Measurements from ENCODE around the gene DYNLRB2.

The DYNLRB2 gene

DNA sequence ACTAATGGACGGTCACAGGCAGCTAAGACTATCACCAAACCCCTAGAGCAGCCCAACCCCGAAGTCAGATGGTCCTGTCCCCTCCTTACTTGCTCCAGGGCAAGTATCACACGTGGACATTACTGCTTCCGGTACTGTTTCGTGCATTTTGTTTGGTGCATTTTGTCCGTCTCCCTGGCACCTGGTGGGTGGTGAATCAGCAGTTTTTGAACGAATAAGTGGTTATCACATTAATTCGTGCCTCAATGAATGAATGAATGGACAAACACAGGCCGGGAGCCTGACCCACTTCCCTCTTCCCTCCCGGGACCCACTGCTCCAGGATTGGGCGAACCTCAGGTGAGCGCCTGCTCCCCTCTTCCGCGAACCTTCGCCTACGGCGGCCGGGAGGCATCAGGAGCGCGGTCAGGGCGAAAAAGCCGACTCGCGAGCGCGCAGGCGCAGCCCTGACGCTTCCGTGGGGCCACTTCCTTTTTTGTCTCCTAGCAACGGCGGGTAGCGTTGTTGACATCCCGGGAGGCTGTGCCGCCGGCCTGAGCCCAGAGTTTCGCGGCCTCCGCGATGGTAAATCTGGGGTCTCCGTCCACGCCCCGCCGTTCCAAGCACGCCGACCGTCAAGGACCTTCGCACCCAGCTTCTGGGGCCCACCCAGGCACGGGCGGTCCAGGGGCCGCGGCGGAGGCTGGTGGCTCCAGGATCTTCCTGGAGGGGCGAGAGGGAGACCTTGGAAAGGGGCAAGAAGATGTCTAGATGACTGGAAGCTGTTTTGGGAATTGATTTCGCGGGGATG lies at the start of gene DYNLRB2:
Gene DYNLRB2, plus strand, starts transcription at position 478 of the 790 bp plus-strand sequence. Its CDS starts 84 bp downstream, at position 562.
- peak; percentile 76 to 85 for DNase-seq (ENCODE audit: low read depth in 2 of 2)

DNA sequence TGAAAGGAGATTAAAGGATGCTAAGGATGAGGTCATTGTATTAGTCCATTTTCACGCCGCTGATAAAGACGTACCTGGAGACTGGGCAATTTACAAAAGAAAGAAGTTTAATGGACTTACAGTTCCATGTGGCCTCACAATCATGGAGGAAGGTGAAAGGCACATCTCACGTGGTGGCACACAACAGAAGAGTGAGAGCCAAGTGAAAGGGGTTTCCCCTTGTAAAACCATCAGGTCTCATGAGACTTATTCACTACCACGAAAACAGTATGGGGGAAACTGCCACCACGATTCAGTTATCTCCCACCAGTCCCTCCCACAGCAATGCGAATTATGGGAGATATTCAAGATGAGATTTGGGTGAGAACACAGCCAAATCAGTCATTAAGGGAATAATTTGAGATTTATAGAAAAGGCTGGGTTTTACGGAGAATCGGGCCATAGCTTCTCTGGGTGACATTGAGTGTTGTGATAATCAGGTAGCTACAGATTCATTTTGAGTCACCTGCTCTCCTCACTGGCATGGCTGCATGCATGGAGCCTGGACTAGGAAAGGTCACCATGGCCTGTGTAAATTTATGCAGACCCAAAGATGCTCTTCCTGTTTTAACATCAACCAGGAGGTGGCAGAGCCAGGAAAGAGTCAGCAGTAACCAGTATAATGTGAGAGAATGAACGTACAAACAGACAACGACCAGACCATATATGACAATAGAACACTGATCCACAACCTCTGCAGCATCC lies 40.5 kb upstream of the DYNLRB2 start:
- no peak for DNase-seq (ENCODE audit: low read depth in 2 of 2)

DNA sequence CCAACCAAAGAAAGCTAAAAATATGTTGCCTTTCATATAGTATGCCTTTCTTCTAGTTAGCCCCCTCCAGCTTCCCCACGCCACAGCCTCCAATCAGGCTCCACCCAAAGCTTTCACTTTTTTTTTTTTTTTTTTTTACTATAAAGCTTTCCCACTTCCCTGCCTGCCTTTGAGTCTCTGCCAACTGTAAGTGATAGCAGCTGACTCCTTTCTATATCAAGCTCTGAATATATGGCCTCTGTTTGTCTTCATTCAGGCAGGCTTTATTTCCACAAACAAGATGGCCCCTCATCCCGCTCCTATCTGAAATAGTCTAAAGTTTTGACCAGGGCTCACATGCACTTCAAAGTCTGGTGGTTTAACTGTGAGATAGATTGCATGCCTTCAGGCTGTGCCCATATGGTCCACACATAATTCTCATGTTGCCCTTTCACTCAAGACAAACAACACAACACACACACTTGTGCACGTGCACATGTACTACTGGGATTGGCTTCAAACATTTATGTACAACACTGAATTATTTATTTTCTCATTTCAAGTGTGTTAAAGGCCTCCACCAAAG lies 39.8 kb upstream of the DYNLRB2 start:
- DNase-seq (ENCODE audit: low read depth in 2 of 2) = no peak

DNA sequence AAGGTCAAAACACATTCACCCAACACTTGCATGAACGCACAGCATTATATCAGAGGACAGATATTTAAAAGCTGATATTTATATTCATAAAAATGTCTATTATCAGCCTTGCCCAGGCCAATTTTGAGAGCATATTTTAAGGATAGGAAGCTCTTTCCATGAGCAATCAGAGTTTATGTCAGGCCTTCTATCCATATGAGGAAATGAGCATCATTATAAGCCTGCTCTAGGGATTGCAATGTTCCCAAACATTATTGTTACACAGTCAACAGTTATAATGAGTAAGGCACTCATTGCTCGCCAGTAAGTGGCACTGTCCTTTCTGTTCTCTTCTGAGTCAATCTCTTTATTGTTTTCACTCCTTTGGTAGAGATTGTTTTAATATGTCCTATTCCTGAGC lies 37.7 kb upstream of the DYNLRB2 start:
- DNase-seq (ENCODE audit: low read depth in 2 of 2) = no peak

DNA sequence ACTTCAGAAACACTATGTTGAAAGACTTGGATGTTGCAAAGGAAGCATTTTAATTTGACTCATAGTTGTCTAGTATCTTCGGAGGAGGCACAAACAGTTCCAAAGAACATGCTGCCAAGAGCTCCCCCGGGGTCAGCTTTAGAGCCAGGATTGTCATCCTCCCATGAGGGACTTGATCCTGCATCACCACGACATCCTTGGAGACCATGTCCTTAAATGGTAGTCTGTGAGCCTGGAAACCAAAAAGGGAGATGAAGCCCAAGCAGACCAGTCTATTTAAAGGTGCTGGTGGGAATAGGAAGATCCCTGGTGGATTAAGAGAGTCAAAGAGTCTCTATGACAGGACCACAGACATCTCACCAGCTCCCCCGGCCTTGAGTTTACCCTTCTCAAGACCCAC lies 33.3 kb upstream of the DYNLRB2 start:
- DNase-seq (ENCODE audit: low read depth in 2 of 2) = no peak

DNA sequence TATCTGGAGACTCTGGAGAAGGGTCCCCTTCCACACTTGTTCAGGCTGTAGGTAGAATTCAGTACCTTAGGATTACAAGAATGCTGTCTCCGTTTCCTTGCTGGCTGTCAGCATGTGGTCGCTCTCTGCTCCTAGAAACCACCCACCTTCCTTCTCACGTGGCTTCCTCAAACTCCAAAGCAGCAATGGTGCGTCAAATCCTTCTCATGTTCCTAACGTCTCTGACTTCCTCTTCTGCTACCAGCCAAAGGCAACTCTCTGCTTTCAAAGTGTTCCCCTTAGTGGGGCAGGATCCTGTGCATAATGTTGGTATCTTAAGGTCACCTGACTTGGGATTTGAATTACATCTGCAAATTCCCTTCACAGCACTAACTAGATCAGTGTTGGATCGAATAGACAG lies 30.9 kb upstream of the DYNLRB2 start:
- DNase-seq (ENCODE audit: low read depth in 2 of 2) = no peak

DNA sequence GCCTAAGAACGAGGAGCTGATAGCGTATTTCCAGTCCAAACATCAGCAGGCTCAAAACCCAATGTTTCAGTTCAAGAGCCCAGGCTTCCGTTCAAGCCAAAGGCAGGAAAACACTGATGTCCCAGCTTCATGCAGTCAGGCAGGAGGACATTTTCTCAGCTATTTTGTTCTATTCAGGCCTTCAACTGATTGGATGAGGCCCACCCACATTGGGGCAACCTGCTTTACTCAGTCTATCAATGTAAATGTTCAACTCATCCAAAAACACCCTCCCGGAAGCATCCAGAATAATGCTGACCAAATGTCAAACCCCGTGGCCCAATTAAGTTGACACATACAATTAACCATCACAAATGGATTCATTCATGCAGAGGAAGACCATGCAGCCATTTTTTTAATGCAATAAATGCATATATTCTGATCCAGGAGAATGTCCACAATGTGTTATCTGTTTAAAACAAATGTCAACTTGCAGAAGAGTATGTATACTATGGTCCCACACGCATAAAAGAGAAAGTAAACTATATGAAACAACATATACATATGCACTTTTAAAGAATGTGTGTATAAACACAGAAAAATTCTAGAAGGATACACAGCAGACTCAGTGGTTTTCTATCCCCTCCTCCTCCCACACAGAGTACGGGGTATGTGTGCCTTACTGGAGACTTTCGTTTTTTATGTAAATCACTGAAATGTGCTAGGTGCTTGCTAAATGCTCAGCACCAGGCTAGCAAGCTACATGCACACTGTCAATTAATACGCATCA lies 28.8 kb upstream of the DYNLRB2 start:
- DNase-seq (ENCODE audit: low read depth in 2 of 2) = no peak

DNA sequence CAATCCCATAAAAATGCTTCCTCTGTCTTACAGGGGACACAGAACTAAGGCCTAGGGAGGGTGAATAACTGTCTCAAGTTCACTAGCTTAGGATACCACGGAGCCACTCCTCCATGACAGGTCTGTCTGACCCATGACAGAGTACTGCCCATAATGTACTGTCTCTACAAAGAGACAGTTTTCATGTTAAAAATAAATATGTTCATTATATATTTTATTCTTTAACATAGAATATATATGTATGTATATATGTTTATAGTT lies 28.3 kb upstream of the DYNLRB2 start:
- DNase-seq (ENCODE audit: low read depth in 2 of 2) = no peak

DNA sequence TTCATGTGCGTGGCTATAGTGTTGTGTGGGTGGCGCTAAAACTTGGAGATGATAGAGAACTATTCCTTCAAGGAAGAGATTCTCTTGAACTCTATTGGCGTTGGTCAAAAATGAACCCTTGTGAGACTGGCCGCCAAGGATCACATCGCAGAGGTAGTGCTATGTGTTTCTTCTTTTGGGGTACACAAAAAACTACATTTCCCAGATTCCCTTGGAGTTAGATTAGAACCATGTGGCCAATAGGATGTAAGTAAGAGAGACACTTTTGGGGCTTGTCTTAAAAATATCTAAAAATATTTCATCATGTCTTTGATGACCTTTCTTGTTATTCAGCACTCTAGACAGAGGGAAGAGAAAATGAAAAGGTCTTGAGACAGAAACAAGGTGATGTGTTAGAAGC lies 25.4 kb upstream of the DYNLRB2 start:
- no peak for DNase-seq (ENCODE audit: low read depth in 2 of 2)

DNA sequence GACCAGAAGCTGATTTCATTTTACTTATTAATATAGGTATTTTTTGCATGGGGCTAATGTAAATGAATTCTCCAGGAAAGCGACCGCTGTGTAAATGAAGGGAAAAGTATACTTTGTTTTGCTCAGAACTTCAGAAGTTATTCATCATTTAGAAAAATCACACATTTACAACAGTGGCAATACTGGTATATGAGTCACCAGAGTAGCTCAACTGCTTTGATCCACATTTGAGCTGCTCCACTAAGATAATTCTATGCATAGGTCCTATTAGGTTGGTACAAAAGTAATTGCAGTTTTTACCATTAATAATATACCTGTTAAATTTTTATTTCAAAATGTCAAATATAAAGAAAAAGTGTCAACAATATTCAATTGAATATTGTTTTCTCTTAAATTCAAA lies 22.9 kb upstream of the DYNLRB2 start:
- DNase-seq (ENCODE audit: low read depth in 2 of 2) = no peak

DNA sequence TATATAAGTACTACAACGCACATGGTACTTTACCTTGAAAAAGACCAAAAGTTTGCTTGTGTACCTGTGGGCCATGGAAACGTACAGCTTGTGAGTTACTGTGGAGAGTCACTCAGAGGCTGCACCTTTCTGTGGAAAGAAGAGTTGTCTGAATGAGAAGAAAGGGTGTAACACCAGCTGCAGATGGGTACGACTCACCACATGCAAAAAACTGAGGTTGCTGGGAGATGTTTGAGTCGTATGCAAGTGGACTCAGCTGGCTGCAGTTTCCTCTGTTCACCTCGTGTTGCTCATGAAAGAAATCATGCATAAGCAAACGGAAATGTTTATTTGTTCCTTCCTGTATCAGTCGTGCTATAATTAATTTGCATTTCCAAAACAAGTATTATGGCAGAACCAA lies 22.4 kb upstream of the DYNLRB2 start:
- DNase-seq (ENCODE audit: low read depth in 2 of 2) = no peak

DNA sequence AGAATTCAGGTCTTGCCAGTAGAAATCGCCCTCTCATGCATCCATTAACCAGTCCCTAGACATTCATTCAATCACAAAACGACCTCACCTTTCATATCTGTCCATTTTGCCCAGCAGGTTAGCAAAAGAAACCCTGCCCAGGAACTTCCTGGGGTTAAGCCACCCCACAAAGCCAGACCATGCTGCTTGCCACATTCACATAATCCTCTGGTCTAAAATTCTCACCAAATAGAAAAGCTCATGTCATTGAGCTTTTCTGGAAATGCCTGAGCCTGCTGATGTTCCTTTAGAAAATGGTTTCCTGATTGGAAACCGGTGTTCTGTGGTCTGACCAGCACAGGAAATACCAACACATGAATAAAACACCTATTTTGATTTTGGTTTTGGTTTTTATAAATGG lies 21.6 kb upstream of the DYNLRB2 start:
- no peak for DNase-seq (ENCODE audit: low read depth in 2 of 2)

DNA sequence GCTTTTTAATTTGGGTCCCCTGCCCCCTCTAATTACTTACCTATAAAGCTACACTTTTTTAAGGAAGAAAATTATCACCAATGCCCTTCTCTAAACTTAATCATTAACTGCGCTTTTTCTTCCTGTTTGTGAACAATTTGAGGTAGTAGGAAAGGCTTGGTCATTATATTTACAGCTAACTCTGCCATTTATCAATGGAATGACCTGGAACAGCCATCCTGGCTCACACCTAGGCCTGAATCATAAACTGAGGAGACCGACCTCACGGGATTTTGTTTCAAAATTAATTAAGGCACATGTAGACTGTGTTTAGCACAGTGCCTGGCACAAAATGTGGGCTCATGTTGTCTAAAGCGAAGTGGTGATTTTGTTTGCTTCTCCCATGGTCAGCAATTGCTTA lies 15.4 kb upstream of the DYNLRB2 start:
- no peak for DNase-seq (ENCODE audit: low read depth in 2 of 2)

DNA sequence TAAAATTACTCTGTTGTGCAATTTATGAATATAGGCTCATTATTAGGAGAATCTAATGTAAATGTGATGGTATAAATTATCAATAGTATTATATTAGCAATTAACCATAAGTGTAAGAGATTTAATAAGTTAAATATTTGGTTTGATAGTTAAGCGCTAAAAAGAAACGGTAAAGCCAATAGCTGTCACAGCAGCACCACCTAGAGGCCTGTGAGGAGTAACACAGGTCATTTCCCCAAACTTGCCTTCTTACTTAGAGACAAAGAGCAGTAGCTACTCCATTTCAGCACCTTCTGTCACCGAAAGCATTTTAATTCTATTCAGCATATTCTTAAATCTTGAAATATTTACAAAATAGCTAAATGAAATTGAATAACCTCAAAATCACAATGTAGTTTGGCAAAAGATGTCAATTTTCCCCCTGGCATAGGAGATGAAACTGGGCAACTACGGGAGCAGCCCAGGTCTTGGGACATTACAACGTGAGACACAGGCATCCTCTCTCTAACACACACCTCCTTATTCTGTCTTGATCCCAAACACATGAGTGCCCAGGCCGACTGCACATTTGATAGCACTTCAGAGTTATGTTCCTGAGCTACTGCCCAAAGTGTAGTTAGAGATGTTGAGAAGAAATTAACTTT lies 14.3 kb upstream of the DYNLRB2 start:
- peak in 1 of 2 donors; percentile 23 for DNase-seq (ENCODE audit: low read depth in 2 of 2)

DNA sequence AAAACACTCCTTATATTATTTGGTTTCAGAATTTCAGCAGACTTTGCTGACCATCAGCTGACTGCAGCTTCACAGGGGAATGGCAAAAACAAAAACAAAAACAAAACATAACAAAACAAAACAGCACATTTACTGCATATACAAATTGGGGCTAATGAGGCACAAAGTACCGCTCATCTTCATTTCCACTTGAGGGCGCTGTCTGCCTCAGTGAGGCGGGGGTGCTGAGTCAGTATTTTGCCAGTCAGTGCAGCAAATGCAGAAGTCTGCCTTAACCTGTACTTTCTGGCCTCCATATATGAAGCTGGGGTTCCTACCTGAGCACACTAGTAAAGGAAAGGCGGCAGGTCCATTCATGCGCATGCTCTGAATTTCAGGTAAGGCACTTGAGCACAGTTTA lies 13.5 kb upstream of the DYNLRB2 start:
- DNase-seq (ENCODE audit: low read depth in 2 of 2) = no peak

DNA sequence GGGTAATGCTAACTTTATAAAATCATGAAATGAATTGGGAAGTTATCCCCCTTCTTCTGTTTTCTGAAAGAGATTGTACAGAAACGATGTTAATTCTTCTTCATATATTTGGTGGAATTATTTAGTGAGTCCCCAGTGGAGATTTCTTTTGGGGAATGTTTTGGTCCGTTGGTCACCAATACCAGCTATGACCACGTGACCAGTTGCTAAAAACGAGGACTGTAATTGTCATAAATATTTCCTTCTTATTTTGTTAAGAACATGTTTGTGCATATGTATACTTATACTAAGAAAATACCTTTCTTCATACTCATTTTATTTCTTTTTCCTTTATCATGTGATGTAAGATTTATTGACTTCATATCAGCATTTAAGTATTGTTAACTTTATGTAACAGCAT lies 10.3 kb upstream of the DYNLRB2 start:
- no peak for DNase-seq (ENCODE audit: low read depth in 2 of 2)

DNA sequence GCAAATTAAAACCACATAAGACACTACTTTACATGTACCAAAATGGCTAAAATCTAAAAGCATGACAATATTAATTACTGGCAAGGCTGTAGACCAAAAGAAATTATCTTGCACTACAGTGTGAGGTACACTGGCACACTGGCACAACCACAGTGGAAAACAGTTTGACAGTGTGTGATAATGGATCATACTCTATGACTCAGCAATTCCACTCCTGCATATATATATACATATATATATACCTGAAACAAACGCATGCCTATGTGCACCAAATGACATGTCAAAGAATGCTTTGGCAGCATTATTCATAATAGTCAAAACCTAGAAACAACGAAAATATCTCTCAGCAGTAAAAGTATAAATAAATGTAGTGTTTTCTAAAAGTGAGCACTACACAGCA lies 4.6 kb upstream of the DYNLRB2 start:
- DNase-seq (ENCODE audit: low read depth in 2 of 2) = no peak

DNA sequence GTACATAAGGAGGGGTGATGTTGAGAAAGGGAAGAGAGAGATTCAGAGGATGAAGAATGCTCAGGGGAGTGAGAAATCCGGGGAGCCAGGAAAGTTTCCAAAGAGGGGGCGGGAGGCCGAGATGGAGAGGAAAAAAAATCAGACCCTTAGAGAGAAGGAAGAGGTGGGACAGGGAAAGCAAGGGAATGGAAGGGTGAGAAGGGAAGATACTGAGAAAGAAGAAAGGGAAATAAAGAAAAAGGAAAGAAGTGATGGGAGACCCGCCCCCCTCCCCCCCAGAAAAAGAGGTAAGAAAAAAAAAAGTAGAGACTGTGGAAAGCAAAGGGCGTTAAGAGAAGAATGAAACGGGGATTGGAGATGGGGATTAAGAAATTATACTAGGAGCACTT lies 507 bp downstream of the DYNLRB2 start:
- DNase-seq (ENCODE audit: low read depth in 2 of 2) = no peak

DNA sequence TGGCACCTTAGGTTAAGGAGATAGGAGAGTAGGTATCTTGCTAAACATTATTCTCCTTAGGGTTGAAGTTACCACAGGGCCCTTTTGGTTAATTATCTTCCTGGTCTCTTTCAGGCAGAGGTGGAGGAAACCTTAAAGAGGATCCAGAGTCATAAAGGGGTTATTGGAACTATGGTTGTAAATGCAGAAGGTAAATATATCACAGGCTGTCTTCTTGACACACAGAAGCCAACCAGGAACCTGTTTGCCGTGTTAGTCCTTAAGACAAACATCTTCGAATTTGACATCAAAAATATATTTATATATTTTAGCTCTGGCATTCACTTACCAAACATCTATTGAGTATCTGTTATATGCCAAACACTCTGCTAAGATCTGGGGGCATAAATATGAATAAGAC lies 2.4 kb downstream of the DYNLRB2 start:
- no peak for DNase-seq (ENCODE audit: low read depth in 2 of 2)

DNA sequence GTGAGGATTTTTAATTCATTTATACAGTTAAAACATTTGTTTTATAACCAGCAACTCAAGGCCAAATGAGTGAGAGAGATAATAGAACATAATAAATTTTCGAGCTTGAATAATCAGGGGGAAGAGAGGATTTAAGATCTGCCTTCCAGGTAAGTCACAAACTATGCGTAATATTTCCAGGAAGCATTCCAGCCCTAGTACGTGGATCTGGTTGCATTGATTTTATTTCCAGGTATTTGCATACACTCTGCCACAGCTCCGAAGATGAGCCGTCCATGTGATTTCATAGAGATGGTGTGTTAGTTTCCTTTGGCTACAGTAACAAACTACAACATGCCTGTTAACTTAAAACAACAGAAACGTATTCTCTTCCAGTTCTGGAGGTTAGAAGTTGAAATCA lies 3.5 kb downstream of the DYNLRB2 start:
- DNase-seq (ENCODE audit: low read depth in 2 of 2) = no peak

DNA sequence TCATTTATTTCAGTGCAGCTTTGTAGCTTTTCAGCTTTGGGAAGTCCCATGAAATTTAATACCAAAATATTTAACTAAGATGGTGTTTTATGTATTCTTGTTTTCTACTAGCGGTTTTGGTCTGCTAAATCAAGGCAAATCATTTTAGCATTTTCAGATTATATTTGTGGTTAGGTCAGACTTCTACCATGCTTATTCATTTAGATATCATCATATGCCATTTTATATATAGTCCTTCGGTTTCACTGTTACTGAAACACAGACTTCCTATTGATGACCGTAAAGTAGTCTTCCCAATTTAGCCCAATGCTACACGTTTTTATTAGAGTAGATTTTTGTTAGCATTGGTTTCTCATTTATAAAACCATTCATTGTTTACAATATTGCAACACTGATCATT lies 5.5 kb downstream of the DYNLRB2 start:
- no peak for DNase-seq (ENCODE audit: low read depth in 2 of 2)

DNA sequence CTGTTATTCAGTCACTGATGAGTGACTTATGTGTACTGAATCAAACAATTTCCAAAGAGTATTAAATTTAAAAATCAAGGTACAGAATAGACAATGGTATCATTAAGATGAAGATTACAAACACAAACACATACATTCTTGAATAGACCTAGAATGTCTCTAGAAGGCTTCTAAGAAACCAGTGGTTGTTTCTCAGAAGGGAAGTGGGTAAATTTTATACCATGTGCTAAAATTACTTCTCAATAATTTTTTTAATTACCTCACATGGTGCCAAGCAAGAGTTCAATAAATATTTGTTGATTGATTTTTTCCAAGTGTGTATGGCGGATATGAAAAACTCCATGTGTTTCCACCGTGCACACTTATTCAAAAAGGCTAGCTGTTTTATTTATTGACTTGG lies 6.4 kb downstream of the DYNLRB2 start:
- DNase-seq (ENCODE audit: low read depth in 2 of 2) = no peak
